Activated B cell treated with CpG ODN at 0.5 μM for 24 hours (primary cell): Measurements from ENCODE around the gene MGAT5. TPM values are rescaled to one million over a fixed set of nuclear protein-coding genes. Genes with fewer than 3 reads are reported as not detected.

Experiments
- ATAC-seq: fragments of 200-7000 bp; cut with Tn5 transposase; one replicate; pipeline ENCODE4 v1.10.0; 2021; ENCODE audit warnings: low read depth, mild to moderate bottlenecking, moderate library complexity
- CTCF ChIA-PET: fragments of 350-600 bp; sonication (Branson Sonifier 250); formaldehyde crosslinking; loops from one replicate; lab custom pipeline; 2021; ENCODE audit warnings: antibody characterized with exemption; lab: Charles Lee
- POLR2A ChIA-PET: fragments of 350-600 bp; sonication (Branson Sonifier 250); formaldehyde crosslinking; loops from one replicate; lab custom pipeline; 2021; ENCODE audit warnings: antibody characterized with exemption; lab: Charles Lee
- DNase-seq: peaks from one replicate; pipeline ENCODE4 v3.0.0; 2022
- H3K27ac Mint-ChIP-seq: one replicate; pipeline ENCODE4 v1.8.0; 2020; ENCODE audit warnings: mixed read lengths
- H3K27me3 Mint-ChIP-seq: one replicate; pipeline ENCODE4 v1.8.0; 2021; ENCODE audit warnings: mixed read lengths
- H3K36me3 Mint-ChIP-seq: one replicate; pipeline ENCODE4 v1.8.0; 2021; ENCODE audit warnings: low read depth, mixed read lengths
- H3K4me1 Mint-ChIP-seq: one replicate; pipeline ENCODE4 v1.8.0; 2021; ENCODE audit warnings: mixed read lengths
- H3K4me3 Mint-ChIP-seq: one replicate; pipeline ENCODE4 v1.8.0; 2020; ENCODE audit warnings: mild to moderate bottlenecking, mixed read lengths
- H3K9me3 Mint-ChIP-seq: one replicate; pipeline ENCODE4 v1.8.0; 2020; ENCODE audit warnings: mixed read lengths
- CTCF ChIP-seq: fragments of 200-600 bp; IDR thresholded peaks from one replicate; pipeline ENCODE4 v1.8.0; 2022; ENCODE audit warnings: antibody characterized with exemption, mild to moderate bottlenecking
- intact Hi-C: fragments of 100-400 bp; cut with micrococcal nuclease; formaldehyde crosslinking; loops from one replicate; pipeline ENCODE4 v1.15.1; 2024
- total RNA-seq: library from RNA; stranded (reverse); gene quantifications from 2 replicates; pipeline ENCODE4 v1.2.3, GENCODE V29; 2022

MGAT5 gene
- total RNA-seq, 1 donor from 2014 or later: 66.7 TPM

GRCh38 chr2:134499307-134499926 is 245.5 kb downstream of the MGAT5 start:
- POLR2A ChIA-PET: no interaction called here
- intact Hi-C loops: no loop called here
- Mint-ChIP-seq H3K4me3 (no peak overlapping the region), H3K27me3 (no peaks in the 10 kb centered on the region), H3K9me3 (no peaks in the 10 kb centered on the region), H3K27ac (no peak overlapping the region), H3K36me3 (peaks cover 2% of the 10 kb centered on the region), H3K4me1 (no peaks in the 10 kb centered on the region)
- ATAC-seq (no peak), DNase-seq (no peak)
- CTCF ChIA-PET: no interaction called here
- TF ChIP-seq CTCF: no peak

- no peaks in the 10 kb centered on the region for H3K4me1 Mint-ChIP-seq
- ATAC-seq (no peak), DNase-seq (no peak)
- peaks cover 2% of the 10 kb centered on the region for H3K36me3 Mint-ChIP-seq
- H3K27ac Mint-ChIP-seq: no peak overlapping the region
- H3K9me3 Mint-ChIP-seq: no peaks in the 10 kb centered on the region
- H3K4me3 Mint-ChIP-seq: no peak overlapping the region
- no peaks in the 10 kb centered on the region for H3K27me3 Mint-ChIP-seq
- intact Hi-C loops: no loop called here
- TF ChIP-seq CTCF: no peak
- ChIA-PET POLR2A (no interaction called here), CTCF (no interaction called here)
Observed at GRCh38 chr2:134500211-134500935, 246.5 kb downstream of the MGAT5 start.

- H3K36me3 Mint-ChIP-seq: peaks cover 2% of the 10 kb centered on the region
- intact Hi-C loops: no loop called here
- ChIA-PET POLR2A (no interaction called here), CTCF (no interaction called here)
- H3K4me3 Mint-ChIP-seq: no peak overlapping the region
- no peak for DNase-seq
- H3K4me1 Mint-ChIP-seq: no peaks in the 10 kb centered on the region
- no peak for ATAC-seq
- no peaks in the 10 kb centered on the region for H3K27me3 Mint-ChIP-seq
- no peak for TF ChIP-seq CTCF
- no peaks in the 10 kb centered on the region for H3K9me3 Mint-ChIP-seq
- no peak overlapping the region for H3K27ac Mint-ChIP-seq
Observed at GRCh38 chr2:134501476-134502091, 247.7 kb downstream of the MGAT5 start.

- Mint-ChIP-seq H3K4me1 (no peaks in the 10 kb centered on the region), H3K27me3 (no peaks in the 10 kb centered on the region), H3K9me3 (no peaks in the 10 kb centered on the region), H3K27ac (no peak overlapping the region), H3K4me3 (no peak overlapping the region), H3K36me3 (peaks cover 2% of the 10 kb centered on the region)
- ChIA-PET CTCF (no interaction called here), POLR2A (no interaction called here)
- TF ChIP-seq CTCF: no peak
- intact Hi-C loops: no loop called here
- ATAC-seq: no peak
- no peak for DNase-seq
Observed at GRCh38 chr2:134502104-134502503, 248.2 kb downstream of the MGAT5 start.
